Measurements from ENCODE around the gene TPD52L1.
"Not testable (repeated sequence)": the region's sequence is repeated elsewhere in the genome, so short reads cannot be mapped to it uniquely, and the experiment has no call there.

TPD52L1 gene

DNA sequence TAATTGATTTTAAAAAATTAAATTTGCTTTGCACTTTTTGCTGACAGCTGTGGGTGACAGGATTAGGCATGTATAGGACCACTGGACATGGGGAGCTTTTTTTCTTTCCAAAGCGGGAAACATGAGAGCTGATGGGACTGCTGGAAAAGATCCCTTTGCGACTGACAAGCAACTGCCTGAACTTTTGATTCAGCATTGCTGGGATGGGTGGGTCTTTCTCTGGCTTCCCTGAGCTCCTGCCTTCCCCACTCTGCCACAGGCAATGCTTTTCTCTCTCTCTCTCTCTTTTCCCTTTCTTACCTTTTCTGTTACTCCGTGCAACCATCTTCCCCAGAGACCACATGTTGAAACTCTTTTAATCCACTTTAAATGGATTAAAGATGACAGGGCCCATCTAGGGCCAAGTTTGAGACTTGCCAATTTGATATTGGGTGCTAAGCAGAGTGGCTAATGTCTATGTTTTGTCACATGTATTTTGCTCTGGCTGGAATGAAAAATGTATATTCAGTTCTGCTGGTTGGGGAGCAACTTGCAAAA, 33.5 kb upstream of the TPD52L1 start:
- Histone ChIP-seq H3K27me3 (ENCODE audit: insufficient read depth, low read length, poor library complexity) (no peaks in the 10 kb centered on the region), H2BK120ac (ENCODE audit: low read depth, low read length) (no peak overlapping the region), H2AK5ac (ENCODE audit: low read length) (no peak overlapping the region), H4K8ac (ENCODE audit: low read depth, low read length) (no peak overlapping the region), H3K18ac (ENCODE audit: low read length) (no peak overlapping the region), H3K23ac (ENCODE audit: low read length) (no peak overlapping the region), H3K56ac (ENCODE audit: low read length) (no peak overlapping the region), H3K9ac (ENCODE audit: low read length) (no peak overlapping the region), H3K4me2 (ENCODE audit: low read length) (no peak overlapping the region), H3K4me1 (ENCODE audit: control insufficient read depth, low read depth, low read length) (no peaks in the 10 kb centered on the region), H3K36me3 (ENCODE audit: control insufficient read depth, insufficient read depth, low read length) (no peaks in the 10 kb centered on the region), H2BK15ac (replicated peaks; ENCODE audit: low read depth) (no peak overlapping the region), H3K79me1 (ENCODE audit: low read length) (no peaks in the 10 kb centered on the region), H3K79me2 (ENCODE audit: control insufficient read depth, insufficient read depth, low read length) (no peaks in the 10 kb centered on the region), H3K4ac (ENCODE audit: low read depth, low read length) (no peak overlapping the region), H3K4me3 (ENCODE audit: low read length) (no peak overlapping the region), H4K5ac (ENCODE audit: low read length) (no peak overlapping the region), H3K27ac (ENCODE audit: low read depth, low read length) (no peak overlapping the region), H2BK5ac (ENCODE audit: low read length) (no peak overlapping the region)
- WGBS (ENCODE audit: extremely low coverage, insufficient coverage, low lambda C conversion rate) = no CpG with 5 or more reads among the region's 3 CpGs
- DNase-seq = no peak

DNA sequence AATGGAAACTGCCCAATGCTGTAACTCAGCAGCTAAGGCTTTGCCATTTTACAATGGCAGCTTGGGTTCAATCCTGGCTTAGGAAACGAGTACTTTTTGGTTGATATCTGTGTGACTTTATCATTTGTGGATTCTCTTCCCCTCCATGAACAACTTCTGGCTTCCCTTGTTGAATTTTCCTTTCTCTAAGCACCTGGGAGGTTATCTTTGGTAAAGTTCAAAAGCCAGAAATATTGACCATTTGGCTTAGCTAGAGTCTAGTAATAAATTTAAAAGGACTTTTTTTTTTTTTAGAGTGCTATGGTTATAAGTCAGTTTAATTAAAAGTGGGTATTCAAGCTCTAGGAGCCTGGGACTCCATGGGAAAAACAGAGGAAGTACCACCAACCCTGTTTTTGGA, 31.7 kb upstream of the TPD52L1 start:
- Histone ChIP-seq H3K56ac (ENCODE audit: low read length) (no peak overlapping the region), H3K4me3 (ENCODE audit: low read length) (no peak overlapping the region), H3K79me2 (ENCODE audit: control insufficient read depth, insufficient read depth, low read length) (no peaks in the 10 kb centered on the region), H4K8ac (ENCODE audit: low read depth, low read length) (no peak overlapping the region), H3K4ac (ENCODE audit: low read depth, low read length) (no peak overlapping the region), H3K4me2 (ENCODE audit: low read length) (no peak overlapping the region), H3K36me3 (ENCODE audit: control insufficient read depth, insufficient read depth, low read length) (no peaks in the 10 kb centered on the region), H4K5ac (ENCODE audit: low read length) (no peak overlapping the region), H3K23ac (ENCODE audit: low read length) (no peak overlapping the region), H3K4me1 (ENCODE audit: control insufficient read depth, low read depth, low read length) (no peaks in the 10 kb centered on the region), H2BK5ac (ENCODE audit: low read length) (no peak overlapping the region), H3K27ac (ENCODE audit: low read depth, low read length) (no peak overlapping the region), H2AK5ac (ENCODE audit: low read length) (no peak overlapping the region), H3K18ac (ENCODE audit: low read length) (no peak overlapping the region), H3K79me1 (ENCODE audit: low read length) (no peaks in the 10 kb centered on the region), H2BK120ac (ENCODE audit: low read depth, low read length) (no peak overlapping the region), H2BK15ac (replicated peaks; ENCODE audit: low read depth) (no peak overlapping the region), H3K27me3 (ENCODE audit: insufficient read depth, low read length, poor library complexity) (no peaks in the 10 kb centered on the region), H3K9ac (ENCODE audit: low read length) (no peak overlapping the region)
- no CpG with 5 or more reads among the region's 1 CpG for WGBS (ENCODE audit: extremely low coverage, insufficient coverage, low lambda C conversion rate)
- no peak for DNase-seq

DNA sequence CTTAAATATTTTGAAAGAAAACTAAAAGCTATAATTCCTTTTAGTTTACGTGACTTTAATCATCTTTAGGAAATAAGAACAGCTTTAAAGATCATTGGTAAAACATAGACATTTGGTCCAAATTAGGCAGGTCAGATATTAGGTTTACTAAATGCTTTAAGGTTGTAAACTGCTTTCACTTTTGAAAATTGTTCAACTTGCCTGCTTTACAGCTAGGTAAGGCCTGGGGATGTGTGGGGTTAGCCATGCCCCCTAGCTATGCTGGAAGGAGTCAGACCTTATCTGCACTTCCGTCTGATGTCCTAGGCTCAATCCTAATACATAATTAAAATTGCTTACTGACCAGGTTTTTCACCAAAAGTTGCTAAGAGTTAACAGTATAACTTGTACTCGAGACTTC, 30.5 kb upstream of the TPD52L1 start:
- H4K8ac ChIP-seq (ENCODE audit: low read depth, low read length) = no peak overlapping the region
- no peaks in the 10 kb centered on the region for H3K27me3 ChIP-seq (ENCODE audit: insufficient read depth, low read length, poor library complexity)
- no peaks in the 10 kb centered on the region for H3K79me2 ChIP-seq (ENCODE audit: control insufficient read depth, insufficient read depth, low read length)
- H2BK120ac ChIP-seq (ENCODE audit: low read depth, low read length) = no peak overlapping the region
- H3K4me1 ChIP-seq (ENCODE audit: control insufficient read depth, low read depth, low read length) = no peaks in the 10 kb centered on the region
- H3K4me3 ChIP-seq (ENCODE audit: low read length) = no peak overlapping the region
- no peak overlapping the region for H3K4ac ChIP-seq (ENCODE audit: low read depth, low read length)
- H3K18ac ChIP-seq (ENCODE audit: low read length) = no peak overlapping the region
- H3K9ac ChIP-seq (ENCODE audit: low read length) = no peak overlapping the region
- H3K79me1 ChIP-seq (ENCODE audit: low read length) = no peaks in the 10 kb centered on the region
- no peak overlapping the region for H2BK15ac ChIP-seq (replicated peaks; ENCODE audit: low read depth)
- no peak overlapping the region for H3K23ac ChIP-seq (ENCODE audit: low read length)
- H3K4me2 ChIP-seq (ENCODE audit: low read length) = no peak overlapping the region
- no peak overlapping the region for H4K5ac ChIP-seq (ENCODE audit: low read length)
- H2BK5ac ChIP-seq (ENCODE audit: low read length) = no peak overlapping the region
- H2AK5ac ChIP-seq (ENCODE audit: low read length) = no peak overlapping the region
- H3K27ac ChIP-seq (ENCODE audit: low read depth, low read length) = no peak overlapping the region
- DNase-seq = no peak
- no peaks in the 10 kb centered on the region for H3K36me3 ChIP-seq (ENCODE audit: control insufficient read depth, insufficient read depth, low read length)
- no CpG with 5 or more reads among the region's 3 CpGs for WGBS (ENCODE audit: extremely low coverage, insufficient coverage, low lambda C conversion rate)
- no peak overlapping the region for H3K56ac ChIP-seq (ENCODE audit: low read length)

DNA sequence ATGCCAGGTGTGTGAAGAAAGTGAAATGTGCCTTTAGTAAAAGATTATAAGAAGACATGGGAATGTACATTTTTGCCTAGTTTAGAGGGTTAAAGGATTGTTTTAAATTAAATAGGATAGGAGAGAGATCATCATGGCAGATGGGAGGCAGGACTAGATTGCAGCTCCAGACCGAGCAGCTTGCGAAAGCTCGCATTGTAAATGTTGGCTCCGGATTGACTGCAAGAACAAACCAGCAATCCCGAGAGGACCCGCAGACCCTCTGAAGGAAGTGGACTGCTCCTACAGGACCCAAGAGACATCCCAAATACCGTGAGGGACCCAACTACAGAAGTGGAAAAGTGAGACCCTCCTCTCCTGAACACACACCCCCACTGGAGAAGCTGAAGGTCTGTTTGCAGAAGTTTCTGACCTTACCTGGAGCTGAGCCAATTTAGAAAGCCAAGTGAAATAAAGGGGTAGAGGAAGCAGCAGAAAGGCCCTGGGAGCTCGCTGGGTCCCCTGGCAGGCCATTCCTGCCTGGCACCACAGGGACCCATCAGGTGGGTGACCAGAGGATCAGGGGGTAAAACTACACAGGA, 30.0 kb upstream of the TPD52L1 start:
- H3K4me2 ChIP-seq (ENCODE audit: low read length) = no peak overlapping the region
- no peak overlapping the region for H4K5ac ChIP-seq (ENCODE audit: low read length)
- H3K79me1 ChIP-seq (ENCODE audit: low read length) = no peaks in the 10 kb centered on the region
- no peak overlapping the region for H3K18ac ChIP-seq (ENCODE audit: low read length)
- H3K4ac ChIP-seq (ENCODE audit: low read depth, low read length) = no peak overlapping the region
- no peak overlapping the region for H2BK5ac ChIP-seq (ENCODE audit: low read length)
- H3K23ac ChIP-seq (ENCODE audit: low read length) = no peak overlapping the region
- DNase-seq = no peak
- H2AK5ac ChIP-seq (ENCODE audit: low read length) = no peak overlapping the region
- H3K9ac ChIP-seq (ENCODE audit: low read length) = no peak overlapping the region
- no peak overlapping the region for H3K56ac ChIP-seq (ENCODE audit: low read length)
- no peak overlapping the region for H2BK120ac ChIP-seq (ENCODE audit: low read depth, low read length)
- no peak overlapping the region for H3K4me3 ChIP-seq (ENCODE audit: low read length)
- no peak overlapping the region for H2BK15ac ChIP-seq (replicated peaks; ENCODE audit: low read depth)
- no peaks in the 10 kb centered on the region for H3K4me1 ChIP-seq (ENCODE audit: control insufficient read depth, low read depth, low read length)
- no peak overlapping the region for H3K27ac ChIP-seq (ENCODE audit: low read depth, low read length)
- H3K27me3 ChIP-seq (ENCODE audit: insufficient read depth, low read length, poor library complexity) = no peaks in the 10 kb centered on the region
- no peaks in the 10 kb centered on the region for H3K36me3 ChIP-seq (ENCODE audit: control insufficient read depth, insufficient read depth, low read length)
- no CpG with 5 or more reads among the region's 8 CpGs for WGBS (ENCODE audit: extremely low coverage, insufficient coverage, low lambda C conversion rate)
- H4K8ac ChIP-seq (ENCODE audit: low read depth, low read length) = no peak overlapping the region
- no peaks in the 10 kb centered on the region for H3K79me2 ChIP-seq (ENCODE audit: control insufficient read depth, insufficient read depth, low read length)

DNA sequence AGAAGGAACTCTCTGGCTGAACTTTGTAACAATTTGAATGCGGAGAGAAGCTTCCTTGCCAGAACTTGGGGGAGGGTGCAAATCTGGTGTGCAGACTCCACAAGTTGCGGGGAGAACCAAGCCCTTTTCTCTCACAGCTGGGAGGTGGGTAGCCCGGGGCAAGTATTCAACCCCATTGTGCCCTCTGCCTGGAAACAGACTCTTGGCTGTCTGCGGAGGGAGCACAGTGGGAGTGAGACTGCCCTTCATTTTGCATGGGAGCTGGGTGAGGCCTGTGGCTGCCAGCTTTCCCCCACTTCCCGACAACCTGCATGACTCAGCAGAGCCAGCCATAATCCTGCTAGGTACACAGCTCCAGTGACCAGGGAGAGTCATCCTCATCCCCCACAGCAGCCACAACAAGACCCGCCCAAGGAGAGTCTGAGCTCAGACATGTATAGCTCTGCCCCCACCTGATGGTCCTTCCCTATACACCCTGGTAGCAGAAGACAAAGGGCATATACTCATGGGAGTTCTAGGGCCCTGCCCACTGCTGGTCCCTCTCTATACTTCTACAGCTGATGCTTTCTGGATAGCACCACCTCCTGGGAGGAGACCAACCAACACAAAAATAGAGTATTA, 29.4 kb upstream of the TPD52L1 start:
- Histone ChIP-seq H3K23ac (ENCODE audit: low read length) (no peak overlapping the region), H3K56ac (ENCODE audit: low read length) (no peak overlapping the region), H3K4me3 (ENCODE audit: low read length) (no peak overlapping the region), H3K36me3 (ENCODE audit: control insufficient read depth, insufficient read depth, low read length) (no peaks in the 10 kb centered on the region), H3K4me1 (ENCODE audit: control insufficient read depth, low read depth, low read length) (no peaks in the 10 kb centered on the region), H4K5ac (ENCODE audit: low read length) (no peak overlapping the region), H3K4me2 (ENCODE audit: low read length) (no peak overlapping the region), H2BK5ac (ENCODE audit: low read length) (no peak overlapping the region), H2BK120ac (ENCODE audit: low read depth, low read length) (no peak overlapping the region), H2AK5ac (ENCODE audit: low read length) (no peak overlapping the region), H3K18ac (ENCODE audit: low read length) (no peak overlapping the region), H3K27ac (ENCODE audit: low read depth, low read length) (no peak overlapping the region), H3K4ac (ENCODE audit: low read depth, low read length) (no peak overlapping the region), H3K79me1 (ENCODE audit: low read length) (no peaks in the 10 kb centered on the region), H3K9ac (ENCODE audit: low read length) (no peak overlapping the region), H2BK15ac (replicated peaks; ENCODE audit: low read depth) (no peak overlapping the region), H3K27me3 (ENCODE audit: insufficient read depth, low read length, poor library complexity) (no peaks in the 10 kb centered on the region), H3K79me2 (ENCODE audit: control insufficient read depth, insufficient read depth, low read length) (no peaks in the 10 kb centered on the region), H4K8ac (ENCODE audit: low read depth, low read length) (no peak overlapping the region)
- WGBS (ENCODE audit: extremely low coverage, insufficient coverage, low lambda C conversion rate) = no CpG with 5 or more reads among the region's 6 CpGs
- peak; percentile 14 for DNase-seq

DNA sequence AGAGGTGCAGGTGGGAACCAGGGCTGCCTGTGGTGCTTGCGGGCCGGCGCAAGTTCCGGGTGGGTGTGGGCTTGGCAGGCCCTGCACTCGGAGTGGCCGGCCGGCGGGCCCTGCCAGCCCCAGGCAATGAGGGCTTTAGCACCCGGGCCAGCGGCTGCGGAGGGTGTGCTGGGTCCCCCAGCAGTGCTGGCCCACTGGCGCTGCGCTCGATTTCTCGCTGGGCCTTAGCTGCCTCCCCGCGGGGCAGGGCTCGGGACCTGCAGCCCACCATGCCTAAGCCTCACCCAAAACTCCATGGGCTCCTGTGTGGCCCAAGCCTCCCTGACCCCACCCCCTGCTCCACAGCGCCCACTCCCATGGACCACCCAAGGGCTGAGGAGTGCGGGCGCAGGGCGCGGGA, 27.7 kb upstream of the TPD52L1 start:
- not testable (repeated sequence) for H3K4me3 ChIP-seq (ENCODE audit: low read length); H3K36me3 ChIP-seq (ENCODE audit: control insufficient read depth, insufficient read depth, low read length); DNase-seq; H3K79me2 ChIP-seq (ENCODE audit: control insufficient read depth, insufficient read depth, low read length); H2BK120ac ChIP-seq (ENCODE audit: low read depth, low read length); H2BK5ac ChIP-seq (ENCODE audit: low read length); H3K4me2 ChIP-seq (ENCODE audit: low read length); H3K4me1 ChIP-seq (ENCODE audit: control insufficient read depth, low read depth, low read length); H3K9ac ChIP-seq (ENCODE audit: low read length); H3K4ac ChIP-seq (ENCODE audit: low read depth, low read length); H2AK5ac ChIP-seq (ENCODE audit: low read length); H4K5ac ChIP-seq (ENCODE audit: low read length); H3K23ac ChIP-seq (ENCODE audit: low read length); H3K27ac ChIP-seq (ENCODE audit: low read depth, low read length); H3K56ac ChIP-seq (ENCODE audit: low read length); H2BK15ac ChIP-seq (replicated peaks; ENCODE audit: low read depth); H3K27me3 ChIP-seq (ENCODE audit: insufficient read depth, low read length, poor library complexity); H3K18ac ChIP-seq (ENCODE audit: low read length); H4K8ac ChIP-seq (ENCODE audit: low read depth, low read length); H3K79me1 ChIP-seq (ENCODE audit: low read length)
- WGBS (ENCODE audit: extremely low coverage, insufficient coverage, low lambda C conversion rate) = no CpG with 5 or more reads among the region's 23 CpGs

Data from mesendoderm (in vitro differentiated cells).